GM21825 (cell line): ENCODE results near the gene EIF2AK2.

Source experiments
- ATAC-seq: cut with Tn5 transposase; IDR thresholded peaks from one replicate; pipeline ENCODE4 v1.9.1; 2021; ENCODE audit warnings: mild to moderate bottlenecking, moderate library complexity; ENCODE audit not compliant: unreplicated experiment

The EIF2AK2 gene

DNA sequence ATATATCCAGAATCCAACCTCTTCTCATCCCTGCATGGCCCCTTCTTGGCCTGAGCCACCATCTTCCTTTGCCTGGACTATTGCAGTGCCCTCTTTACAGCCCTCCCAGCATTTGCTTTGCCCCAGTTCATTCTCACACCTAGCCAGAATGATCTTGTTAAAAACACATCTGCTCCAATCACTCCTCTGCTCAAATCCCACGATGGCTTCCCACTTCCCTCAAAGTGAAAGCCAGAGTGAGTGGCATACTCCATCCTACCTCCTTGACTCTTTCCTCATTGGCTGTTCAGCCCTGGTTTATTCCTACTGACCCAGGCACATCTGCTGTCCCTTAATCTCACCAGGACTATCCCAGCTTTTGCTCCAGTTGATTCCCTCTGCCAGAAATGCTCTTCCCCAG lies 17.0 kb upstream of the EIF2AK2 start:
- ATAC-seq: no peak

DNA sequence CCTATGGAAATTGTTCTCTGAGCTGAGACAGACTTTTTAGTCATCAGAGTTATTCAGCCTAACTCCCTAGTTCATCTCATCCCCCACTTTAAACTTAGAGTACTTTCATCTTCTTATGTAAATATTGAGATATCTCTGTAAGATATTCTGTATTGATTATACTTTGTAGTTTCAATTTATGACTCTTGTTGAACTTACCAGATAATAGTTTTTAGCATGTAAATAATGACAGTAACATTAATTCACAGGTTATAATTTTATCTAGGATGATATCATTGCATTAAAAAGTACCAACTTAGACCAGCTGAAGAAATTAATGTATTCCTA lies 14.8 kb upstream of the EIF2AK2 start:
- ATAC-seq: no peak

DNA sequence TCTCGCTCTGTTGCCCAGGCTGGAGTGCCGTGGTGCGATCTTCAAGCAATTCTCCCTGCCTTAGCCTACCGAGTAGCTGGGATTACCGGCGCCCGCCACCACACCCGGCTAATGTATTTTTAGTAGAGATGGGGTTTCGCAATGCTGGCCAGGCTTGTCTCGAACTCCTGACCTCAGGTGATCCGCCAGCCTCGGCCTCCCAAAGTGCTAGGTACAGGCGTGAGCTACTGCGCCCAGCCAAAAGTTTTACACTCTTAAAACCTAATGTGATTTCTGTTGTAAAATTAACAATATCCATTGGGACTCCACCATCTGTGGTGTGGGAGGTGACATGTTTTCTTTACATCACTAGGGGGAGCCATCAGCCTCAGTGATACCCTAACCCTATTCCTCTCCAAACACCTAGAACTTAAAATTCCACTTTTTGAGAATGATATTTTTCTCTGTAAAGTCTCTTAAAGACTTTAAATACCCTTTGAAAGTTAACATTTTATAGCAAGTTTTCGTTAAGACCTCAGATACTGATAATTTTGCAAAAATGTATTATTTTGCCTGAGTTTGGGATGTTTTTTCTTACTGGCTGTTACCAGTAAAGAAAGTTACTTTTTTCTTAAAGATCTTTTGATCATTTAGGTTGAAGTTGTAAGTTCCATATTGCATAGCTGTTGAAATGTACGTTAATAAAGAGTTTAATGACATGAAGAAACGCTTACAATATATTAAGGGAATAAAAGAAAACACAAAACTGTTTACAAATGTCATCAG lies 11.6 kb upstream of the EIF2AK2 start:
- no peak for ATAC-seq

DNA sequence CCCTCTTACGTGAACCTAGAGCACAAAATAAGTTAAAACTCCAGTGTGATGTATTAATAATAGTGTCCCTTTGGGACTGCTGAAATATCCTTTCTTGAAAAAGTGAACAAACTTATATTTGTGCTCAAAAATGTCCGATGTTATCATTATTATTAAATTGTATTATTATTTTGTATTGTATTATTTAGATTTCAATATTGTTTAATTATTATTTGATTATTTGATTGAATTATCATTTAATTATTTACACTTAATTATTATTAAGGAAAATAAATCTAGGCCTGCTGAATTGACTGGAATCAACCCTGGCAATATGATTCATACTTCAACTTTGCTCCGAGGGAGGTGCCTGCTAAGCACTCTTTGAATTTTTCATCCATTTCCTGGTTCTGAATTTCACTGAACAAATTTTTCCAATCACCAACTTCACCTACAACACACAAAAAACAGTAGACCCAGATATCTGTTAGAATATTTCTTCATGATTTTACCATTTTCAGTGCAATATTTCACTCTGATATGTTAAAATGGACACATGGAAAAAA lies 10.9 kb upstream of the EIF2AK2 start:
- no peak for ATAC-seq

DNA sequence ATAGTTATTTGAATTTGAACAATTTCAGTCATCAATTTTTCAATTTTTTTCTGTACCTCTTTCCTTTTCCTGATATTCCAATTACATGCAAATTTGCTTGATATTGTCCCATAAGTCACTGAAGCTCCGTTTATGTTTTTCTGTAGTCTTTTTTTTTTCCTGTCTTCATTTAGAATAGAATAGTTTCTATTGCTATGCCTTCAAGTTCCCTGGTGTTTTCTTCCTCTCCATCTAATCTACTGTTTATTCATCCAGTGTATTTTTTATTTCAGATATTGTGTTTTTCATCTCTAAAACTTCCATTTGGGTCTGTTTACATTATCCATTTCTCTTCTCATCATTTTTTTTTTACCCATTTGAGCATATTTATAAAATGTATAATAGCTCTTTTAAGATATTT lies 8.0 kb upstream of the EIF2AK2 start:
- no peak for ATAC-seq

DNA sequence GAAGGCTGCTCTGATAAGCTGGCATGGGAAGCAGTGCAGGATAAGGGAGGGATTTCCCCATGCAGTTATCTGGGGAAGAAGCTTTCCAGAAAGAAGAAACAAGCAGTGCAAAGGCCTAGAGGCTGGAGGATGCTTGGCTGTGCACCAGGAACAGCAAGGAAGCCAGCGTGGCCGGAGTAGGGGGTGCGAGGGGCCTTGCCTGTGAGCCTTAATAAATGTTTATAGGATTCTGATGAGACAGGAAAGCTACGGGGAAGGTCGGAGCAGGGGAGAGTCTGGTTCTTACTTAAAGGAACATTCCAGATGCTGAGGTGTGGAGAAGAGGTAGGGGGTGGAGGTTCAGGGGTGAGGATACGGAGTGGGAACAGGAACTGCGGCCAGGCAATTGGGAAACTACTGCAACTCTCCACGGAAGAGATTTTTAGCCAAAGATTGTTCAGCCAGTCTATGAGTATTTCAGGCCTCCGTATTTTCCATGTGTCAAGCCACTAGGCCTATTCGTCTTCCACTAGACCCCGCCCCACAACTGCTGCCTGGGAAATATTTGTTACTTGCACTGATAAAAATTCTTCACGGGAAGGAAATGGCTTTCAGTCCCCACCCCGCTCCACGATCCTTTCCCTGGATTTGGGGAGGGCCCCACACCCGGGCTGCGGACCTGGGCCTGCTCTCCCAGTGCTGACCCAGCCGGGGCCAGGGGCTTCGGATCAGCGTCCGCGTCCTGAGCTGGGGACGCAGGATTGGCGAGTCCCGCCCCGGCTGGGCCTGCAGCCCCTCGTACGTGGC lies 516 bp downstream of the EIF2AK2 start:
- ATAC-seq: peak; percentile 18

DNA sequence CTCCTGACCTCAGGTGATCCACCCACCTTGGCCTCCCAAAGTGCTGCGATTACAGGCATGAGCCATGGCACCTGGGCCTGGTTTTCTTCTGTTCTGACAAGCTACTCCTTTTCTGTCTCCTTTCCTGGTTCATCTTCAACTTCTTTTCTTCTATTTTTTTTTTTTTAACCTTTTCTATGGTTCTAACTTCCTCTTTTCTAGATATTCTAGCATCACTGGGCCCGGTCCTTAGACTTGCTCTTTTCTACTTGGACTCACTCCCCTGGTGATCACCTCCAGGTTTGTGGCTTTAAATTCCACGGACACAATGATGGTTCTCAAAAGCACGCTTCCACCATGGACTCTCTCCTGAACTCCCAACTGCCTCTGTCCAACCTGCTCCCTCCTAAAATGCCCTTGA lies 2.0 kb downstream of the EIF2AK2 start:
- ATAC-seq: no peak

DNA sequence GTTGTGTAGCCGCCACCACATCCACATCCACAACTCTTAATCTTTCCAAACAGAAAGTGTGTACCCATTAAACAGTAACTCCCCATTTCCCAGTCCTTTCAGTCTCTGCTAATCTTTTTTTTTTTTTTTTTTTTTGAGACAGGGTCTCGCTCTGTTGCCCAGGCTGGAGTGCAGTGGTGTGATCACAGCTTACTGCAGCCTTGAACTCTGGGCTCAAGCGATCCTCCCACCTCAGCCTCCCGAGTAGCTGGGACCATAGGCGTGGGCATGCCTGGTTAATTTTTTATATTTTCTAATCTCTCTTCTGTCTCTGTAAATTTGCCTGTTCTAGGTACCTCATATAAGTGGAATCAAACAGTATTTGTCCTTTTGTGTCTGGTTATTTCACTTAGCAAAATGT lies 3.6 kb downstream of the EIF2AK2 start:
- ATAC-seq: no peak

DNA sequence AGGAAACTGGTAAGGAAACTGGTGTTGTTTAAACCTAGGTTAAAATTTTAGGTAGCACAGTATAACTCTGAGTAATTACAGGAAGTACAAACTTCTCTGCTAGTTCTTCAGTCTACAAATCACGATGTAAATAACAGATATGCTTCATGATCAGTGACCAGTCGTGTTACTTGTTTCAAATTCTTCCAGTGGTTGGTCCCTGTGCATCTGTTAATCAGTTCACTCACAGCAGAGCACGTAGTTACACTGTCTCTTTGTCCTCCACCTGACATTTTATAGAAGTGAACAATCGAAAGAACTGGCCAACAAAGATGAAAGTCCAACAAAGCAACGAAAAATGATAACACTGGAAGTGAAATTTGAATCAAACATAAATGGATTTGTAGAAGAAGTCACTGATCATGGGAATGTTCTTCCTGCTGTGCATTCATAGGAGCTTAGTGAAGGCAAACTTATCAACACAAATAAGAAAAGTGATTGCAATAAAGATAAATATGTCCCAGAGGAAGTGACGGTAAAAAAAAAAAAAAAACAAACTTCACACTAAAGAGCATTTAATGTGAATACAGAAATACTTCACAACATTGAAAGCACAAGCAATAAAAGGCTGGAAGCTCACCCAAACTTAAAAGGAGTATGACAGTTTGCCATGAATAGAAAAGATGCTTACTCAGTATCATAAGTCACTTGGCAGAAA lies 7.0 kb downstream of the EIF2AK2 start:
- no peak for ATAC-seq

DNA sequence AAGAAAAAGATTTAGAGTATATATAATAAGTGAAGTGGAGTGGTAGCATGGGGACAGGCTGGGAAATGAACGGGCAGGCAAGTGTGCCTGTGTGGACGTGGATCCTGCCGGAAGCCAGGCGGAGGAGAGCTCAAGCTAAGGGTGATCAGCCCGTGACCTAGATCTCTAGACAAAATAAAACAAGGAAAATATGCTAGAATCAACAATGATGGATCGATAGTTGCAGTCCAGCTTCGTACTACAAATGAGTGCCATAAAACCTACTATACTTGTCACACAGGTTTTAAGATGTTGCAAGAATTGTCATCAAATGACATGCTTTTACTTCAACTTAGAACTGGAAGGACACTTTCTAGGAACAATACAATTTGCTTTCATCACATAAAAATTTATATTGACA lies 8.5 kb downstream of the EIF2AK2 start:
- ATAC-seq: no peak

DNA sequence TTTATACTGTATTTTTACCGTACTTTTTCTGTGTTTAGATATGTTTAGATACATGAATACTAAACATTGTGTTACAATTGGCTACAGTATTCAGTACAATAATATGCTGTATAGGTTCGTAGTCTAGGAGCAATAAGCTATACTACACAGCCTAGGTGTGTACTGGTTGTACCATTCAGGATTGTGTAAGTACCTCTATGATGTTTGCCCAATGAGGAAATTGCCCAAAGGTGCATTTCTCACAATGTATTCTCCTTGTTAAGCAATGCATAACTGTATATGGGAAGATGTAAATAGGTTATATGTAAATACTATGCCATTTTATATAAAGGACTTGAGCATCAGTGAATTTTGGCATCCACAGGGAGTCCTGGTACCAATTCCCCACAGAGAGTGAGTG lies 10.7 kb downstream of the EIF2AK2 start:
- ATAC-seq: no peak

DNA sequence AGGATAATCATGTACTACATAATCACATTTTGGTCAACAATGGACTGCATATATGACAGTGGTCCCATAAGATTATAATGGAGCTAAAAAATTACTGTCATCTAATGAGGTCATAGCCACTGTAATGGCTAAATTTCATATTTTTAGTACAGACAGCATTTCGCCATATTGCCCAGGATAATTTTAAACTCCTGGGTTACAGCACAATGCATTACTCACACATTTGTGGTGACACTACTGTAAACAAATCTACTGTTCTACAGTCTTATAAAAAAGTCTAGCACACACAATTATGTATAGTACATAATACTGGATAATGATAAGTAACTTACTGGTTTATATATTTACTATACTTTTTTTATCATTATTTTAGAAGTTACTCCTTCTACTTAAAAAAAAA lies 12.8 kb downstream of the EIF2AK2 start:
- no peak for ATAC-seq

DNA sequence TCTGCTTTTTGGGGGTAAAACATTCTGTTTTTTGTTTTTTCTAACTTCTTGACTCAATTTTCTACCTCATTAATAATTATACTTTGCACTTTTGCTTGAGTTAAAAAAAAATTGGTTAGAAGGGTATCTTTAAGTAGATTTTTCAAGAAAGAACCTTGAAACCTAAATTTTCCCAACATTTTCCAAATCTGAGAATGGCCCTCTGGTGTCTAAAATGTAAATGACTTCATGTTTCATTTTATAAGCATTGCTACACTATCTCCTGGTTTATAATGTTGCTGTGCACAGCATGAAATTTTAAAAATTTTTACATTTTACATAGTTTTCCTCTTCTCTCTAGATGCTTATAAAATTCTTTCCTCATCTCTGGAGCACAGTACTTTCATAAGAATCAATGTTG lies 14.2 kb downstream of the EIF2AK2 start:
- ATAC-seq: no peak

DNA sequence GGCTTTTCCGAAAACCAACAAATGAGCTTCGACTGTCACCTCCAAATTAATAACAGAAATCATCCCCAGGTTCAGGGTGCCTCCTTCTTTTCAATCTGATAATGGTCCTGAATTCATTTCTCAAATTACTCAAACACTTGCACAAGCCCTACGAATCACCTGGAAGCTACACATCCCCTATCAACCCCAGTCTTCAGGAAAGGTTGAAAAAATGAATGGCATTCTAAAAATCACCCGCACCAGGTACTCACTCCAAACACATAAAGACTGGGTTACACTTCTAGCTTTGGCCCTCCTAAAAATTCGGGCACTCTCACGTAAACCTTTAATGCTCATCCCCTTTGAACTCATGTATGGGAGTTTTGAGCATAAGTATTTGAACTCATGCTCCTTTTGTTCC lies 23.9 kb downstream of the EIF2AK2 start:
- no peak for ATAC-seq

DNA sequence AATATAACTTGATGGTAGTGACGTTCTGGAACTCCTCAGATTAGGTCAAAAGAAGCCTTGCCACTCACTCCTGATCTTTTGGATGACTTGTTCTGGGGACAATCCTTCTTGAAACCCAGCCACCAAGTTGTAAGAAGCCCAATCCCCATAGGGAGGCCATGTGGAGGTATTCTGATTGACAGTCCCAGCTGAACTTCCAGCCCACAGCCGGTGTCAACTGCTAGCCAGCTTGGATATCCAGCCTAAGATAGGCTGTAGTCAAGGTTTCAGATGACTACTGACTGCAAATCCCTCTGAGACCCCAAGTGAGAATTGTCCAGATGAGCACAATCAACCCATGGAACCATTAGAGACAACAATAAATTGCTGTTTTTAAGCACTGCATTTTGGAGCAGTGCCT lies 31.4 kb downstream of the EIF2AK2 start:
- no peak for ATAC-seq

DNA sequence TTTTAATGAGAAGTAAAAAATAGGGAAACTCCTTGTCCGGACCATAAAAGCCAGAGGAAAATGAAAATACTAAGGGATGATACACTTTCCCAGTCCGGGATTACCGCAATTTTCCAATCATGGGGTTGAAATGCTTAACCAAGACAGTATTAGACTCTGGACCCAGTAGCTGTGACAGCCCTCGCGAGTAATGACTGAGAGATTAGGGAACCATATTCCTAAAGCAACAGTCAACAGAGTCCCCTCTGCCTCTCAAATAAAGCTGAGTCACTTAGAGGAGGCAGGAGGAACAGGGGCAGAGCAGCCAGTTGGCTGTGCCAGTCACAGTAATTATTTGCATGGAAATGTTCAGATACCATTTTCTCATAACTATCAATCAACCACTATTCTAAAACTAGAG lies 37.6 kb downstream of the EIF2AK2 start:
- ATAC-seq: no peak

DNA sequence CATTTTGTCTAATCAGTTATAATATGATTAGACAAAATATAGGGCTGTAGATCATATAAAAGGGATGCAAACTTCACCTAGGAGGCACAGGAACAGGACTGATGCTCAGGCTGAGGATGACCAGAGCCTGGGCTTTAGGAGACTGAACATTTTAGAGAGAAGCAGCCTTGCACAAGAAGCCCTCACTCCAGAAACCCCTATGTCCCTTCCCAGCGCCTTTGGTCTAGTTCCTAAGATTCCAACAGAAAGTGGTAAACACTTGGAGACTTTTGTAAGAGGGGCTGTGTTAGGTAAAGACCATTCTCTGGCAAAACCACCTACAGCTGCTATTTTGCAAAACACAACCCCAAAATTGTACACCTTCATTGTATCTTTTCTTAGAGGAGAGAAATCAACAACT lies 39.2 kb downstream of the EIF2AK2 start:
- no peak for ATAC-seq

DNA sequence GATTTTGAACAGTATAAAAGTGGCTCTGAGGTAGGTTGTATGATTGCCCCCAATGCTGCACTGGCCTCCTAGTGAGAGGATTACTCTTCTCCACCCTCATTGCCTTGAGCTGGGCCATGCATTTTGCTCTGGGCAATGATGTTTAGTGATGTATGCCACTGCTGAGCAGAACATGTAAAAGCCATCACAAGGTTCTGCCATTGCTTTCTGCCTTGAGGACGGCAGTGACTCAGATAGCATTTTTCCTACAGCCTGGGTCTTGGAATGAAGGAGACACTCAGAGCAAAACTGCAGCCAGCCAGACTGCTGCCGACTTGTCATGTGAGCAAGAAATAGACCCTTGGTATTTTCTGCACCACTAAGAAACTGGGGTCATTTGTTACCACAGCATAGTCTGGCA lies 44.8 kb downstream of the EIF2AK2 start:
- ATAC-seq: no peak

DNA sequence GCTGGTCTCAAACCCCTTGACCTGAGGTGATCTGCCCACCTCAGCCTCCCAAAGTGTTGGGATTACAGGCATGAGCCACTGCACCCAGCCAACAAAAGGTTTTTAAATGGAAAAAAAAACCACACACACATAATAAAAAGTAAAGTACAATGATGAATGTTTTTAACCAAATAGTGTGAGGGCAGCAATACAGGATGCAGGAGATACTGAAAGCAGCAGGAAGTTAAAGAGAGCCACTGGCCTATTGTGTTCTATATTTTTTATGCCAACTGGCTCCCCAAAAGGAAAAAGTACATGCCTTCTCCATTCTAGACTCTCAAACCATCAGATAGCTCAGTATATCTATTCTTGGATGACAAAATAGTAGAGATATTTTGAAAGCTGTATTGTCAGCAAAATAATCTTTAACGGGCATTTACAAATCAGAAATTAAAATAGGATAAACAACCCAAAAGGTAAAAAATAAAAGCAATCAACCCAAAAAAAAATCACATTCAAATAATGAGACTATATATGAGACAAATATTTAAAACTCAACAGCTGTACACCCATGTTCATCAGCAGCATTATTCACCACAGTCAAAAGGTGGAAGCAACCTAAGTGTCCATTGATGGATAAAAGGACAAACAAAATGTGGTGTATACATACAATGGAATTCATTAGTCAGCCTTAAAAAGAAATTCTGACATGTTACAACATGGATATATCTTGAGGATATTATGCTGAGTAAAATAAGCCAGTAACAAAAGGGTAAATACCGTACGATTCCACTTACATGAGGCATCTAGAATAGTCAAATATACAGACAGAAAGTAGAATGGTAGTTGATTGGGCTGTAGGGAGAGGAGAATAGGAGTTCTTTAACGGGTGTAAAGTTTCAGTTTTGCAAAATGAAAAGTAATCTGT lies 46.2 kb downstream of the EIF2AK2 start:
- ATAC-seq: no peak

DNA sequence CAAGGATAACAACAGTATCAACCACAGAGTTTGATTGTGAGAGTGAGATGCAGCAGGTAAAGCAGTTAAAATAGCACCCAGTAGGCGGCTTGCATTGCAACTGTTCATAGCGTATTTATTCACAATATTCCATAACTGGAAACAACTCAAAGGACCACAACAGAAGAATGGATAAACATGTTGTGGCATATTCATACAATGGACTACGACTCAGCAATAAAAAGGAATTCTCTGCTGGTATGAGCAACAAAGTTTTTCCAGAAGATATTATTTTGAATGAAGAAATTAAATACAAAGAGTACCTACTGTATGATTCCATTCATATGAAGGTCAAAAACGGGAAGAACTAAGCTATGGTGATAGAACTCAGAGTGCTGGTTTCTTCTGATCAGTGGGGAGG lies 47.3 kb downstream of the EIF2AK2 start:
- ATAC-seq: no peak

DNA sequence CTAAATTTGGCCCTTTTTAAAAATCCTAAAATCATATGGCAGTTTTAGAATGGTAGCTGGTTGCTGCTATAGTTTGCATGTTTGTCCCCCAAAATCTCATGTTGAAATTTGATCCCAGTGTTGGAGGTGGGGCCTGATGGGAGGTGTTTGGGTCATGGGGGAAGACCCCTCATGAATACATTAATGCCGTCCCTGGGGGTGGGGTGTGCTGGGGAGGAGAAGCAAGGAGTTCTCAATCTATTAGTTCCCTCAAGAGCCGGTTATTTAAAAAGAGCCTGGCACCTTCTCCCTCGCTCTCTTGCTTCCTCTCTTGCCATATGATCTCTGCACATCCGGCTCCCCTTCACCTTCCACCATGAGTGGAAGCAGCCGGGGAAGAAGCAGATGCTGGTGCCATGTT lies 51.6 kb downstream of the EIF2AK2 start:
- no peak for ATAC-seq
